Cerebellar nuclear complex (tissue), 1 donor: Measurements from ENCODE around the gene COL24A1.
"Not testable (repeated sequence)": the region's sequence is repeated elsewhere in the genome, so short reads cannot be mapped to it uniquely, and the experiment has no call there.

Experiments
- DNase-seq, 2 experiments: peaks; one replicate each; lab custom pipeline; 2025; lab: John Stamatoyannopoulos, UW

COL24A1 gene

DNA sequence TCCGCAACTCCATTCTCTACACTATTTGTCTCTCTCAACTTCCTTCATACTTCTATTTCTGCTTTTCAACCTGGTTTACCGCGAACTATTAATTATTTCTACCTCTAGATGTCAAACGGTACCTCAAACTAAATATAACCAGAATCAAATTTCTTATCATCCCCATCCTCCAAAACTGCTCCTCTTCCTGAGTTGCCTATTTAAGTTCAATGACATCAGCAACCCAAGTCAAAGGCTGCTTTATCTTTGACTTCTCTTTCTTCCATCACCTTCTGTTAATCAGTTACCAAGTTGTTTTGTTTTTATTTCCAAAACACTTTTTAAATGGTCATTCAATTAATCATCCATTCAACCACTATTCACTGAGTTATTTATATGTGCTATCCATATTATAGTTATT, 171.9 kb downstream of the COL24A1 start:
- DNase-seq, result no peak

DNA sequence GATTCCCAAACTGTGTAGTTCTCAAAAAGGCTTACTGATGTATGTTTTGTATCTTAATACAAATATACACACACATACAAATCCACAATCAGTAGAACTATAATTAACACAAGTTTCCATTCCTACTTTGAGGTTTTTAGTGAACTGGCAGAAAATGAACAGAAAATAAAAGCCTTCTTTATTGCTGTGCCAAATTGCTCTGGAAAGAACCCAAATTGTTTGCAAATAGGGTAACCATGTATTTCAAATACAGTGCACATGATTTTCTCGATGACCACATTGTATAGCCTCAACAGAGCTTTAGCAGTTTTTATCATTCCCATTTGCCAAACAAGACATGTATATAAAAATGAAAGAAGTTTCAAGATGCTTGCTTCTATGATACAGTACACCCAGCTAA, 173.3 kb downstream of the COL24A1 start:
- no peak for DNase-seq

DNA sequence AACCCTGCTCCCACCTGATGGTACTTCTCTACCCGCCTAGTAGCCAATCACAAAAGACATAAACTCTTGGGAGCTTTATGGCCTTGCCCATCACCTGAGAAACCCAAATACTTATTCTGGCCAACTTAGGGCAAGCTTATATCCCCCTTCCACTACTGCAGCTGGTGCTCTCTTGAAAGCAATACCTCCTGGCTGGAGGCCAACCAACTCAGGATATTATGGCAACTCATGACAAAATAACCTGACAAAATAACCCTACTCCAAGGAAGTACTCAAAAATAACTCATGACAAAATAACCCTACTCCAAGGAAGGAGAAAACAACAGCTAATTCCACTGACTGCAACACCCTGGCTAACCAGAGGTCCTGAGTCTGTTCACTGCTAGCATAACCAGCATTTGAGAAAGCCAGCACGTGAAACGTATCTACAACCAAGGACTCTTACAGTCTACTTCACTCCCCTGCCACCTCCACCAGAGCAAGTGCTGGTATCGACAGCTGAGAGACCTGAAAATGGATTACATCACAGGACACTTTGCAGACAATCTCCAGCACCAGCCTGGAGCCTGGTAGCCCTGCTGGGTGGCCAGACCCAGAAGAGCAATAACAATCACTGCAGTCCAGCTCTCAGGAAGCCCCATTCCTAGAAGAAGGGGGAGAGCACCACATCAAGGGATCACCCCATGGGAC, 179.9 kb downstream of the COL24A1 start:
- DNase-seq, result no peak

DNA sequence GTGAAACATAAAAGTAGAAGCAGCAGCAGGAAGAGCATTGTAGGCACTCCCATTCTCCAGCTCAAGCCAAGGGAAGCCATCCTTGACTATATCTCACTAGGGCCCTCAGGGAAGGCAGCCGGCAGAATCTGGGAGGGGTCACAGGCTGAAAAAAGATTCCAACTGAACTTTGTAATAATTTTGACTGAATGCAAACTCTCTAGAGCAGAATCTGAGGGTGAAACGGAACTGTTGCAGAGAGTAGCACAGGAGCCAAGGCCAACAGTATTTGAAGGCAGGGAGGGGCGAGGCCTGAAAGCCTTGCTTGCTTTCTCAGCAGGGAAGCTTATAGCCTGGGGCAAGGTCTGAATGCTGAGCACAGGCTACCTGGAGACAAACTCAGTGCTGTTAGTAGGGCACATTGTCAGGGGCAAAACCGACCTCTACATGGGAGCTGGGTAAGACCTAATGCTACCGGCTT, 180.6 kb downstream of the COL24A1 start:
- DNase-seq, result no peak

DNA sequence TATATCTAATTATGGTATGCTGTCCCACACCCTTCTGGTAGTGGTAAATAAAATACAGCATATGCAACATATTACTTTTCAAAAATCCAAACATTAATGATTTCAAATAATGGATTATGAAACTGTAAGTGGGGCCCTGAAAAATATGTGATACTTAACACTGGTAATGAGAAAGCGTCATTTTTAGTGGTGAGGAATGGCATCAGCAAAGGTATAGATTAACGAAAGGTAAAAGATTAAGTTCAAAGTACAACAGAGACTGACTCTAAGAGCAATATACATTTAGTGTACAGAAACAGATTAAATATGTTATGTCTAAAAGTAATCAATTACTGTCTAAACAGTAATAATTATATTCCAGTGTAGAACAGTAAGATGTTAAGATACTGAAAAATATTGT, 194.1 kb downstream of the COL24A1 start:
- DNase-seq, result no peak

DNA sequence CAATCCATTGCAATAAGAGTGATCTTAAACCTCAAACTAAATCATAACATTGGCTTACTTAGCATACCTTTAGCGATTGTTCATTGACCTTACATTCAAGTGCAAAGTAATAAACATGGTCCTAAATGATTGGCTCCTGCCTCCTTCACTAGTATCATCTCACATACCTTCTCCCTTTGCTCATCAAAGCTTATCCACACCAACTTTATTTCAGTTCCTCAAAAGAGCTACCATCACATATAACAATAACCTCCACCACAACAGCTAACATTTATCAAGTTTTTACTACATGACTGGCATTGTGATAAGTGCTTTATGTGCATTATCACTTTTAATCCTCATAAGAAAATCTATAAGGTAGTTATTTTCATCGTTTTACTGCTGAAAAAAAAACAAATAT, 198.8 kb downstream of the COL24A1 start:
- no peak for DNase-seq

DNA sequence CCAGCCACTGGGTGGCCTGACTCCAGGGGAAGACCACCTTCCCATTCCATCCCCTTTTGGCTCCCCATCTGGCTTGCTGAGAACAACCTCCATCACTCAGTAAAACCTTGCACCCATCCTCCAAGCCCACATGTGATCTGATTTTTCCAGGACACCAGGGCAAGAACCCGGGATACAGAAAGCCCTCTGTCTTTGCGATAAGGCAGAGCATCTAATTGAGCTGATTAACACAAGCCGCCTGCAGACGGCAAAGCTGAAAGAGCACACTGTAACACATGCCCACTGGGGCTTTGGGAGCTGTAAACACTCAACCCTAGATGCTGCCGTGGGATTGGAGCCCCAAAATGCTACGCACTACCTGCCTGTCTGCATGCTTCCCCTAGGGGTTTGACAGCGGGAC, 201.4 kb downstream of the COL24A1 start:
- DNase-seq, result not testable (repeated sequence)

DNA sequence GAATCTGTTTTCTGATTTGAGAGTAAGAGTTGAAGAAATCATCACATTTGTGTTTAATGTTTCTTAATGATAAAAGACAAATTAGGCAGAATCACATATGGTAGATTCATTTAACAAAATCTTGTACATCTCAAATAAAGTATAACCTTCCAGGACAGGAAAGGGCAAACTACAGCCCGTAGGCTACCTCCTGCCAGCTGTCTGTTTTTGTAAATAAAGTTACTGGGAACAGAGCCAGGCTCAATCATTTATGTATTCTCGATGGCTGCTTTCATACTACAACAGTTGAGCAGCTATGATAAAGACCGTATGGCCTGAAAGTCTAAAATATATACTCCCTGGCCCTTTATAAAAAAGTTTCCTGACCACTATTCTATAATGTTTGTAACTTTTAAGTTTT, 204.1 kb downstream of the COL24A1 start:
- no peak for DNase-seq

DNA sequence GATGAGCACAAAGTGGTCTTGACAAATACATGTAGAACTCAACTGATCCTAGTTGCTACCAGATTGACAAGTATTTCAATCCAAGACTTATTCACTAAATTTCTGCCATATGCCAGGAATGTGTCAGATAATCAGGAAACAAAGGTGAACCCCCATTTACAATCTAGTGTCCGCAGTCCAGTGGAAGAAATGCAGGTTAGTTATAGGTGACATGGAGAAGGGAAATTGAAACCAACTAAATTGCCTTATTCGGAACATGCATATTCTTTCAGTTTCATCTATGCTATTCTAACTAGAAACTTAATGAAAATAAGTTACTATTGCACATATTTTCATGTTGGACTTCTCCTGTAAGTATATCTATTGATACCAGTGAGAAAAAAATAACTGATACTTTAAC, 209.4 kb downstream of the COL24A1 start:
- DNase-seq, result no peak

DNA sequence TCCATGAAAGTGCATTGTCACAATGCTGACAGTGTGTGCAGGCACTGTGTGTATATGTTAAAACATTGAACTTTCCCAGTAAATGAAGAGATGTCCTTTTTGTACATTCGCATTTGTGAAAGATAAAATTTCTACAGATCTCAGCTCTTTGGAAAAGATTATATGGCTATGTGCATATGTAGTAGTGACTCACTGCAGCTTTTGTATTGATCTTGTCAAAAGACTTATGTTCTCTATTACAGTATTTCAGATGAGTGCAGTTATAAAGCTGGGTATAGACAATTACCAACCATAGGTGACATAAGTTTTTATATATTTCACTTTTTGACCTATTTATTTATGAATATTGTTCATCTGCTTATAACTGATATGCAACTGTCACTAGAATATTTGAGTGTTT, 212.6 kb downstream of the COL24A1 start:
- DNase-seq, result no peak

DNA sequence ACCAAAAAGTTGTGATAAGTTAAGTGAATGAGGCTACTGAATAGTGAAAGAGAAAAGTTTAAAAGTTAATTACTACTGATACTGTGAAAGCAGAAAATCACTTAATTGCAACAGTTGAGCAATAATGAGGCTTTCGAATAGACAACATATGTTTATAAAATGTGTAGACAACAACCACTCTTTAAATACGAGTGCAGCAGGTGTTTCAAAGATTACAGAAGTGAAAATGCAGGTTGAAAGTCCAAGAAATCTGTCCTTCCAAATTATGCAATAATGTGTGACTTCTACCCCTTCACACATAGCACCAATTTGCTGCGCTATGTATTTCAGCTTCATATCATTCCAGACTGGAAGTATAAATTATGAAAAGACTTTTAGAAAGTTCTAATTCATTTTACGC, 213.0 kb downstream of the COL24A1 start:
- no peak for DNase-seq

DNA sequence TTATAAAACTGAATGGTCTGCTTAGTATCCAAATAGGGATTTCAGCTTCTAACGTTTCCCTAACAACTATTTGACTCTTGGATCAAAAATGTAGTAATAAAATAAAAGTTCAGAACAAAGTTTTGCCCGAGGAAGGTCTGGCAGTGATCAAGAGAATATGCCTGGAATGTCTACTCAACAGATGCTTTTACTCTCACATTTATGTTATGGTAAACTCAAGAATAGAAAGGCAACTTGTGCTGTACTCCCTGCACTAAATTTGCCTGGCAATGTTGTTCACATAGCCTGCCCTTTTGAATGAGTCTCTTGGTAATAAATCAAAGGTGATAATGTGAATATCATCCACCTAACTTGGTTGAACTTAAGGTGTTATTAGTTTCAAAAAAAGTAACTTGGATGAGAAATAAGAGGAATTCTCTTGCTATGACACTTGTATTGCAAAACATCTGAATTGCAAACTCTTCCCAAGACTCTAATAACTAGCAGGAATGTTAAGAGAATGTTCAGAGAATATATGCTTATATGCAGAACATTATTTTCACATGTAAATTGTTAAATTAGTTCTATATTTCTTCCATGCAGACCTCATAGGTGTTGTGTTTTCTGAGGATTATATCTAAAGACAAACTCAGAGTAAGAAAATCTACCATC, 215.8 kb downstream of the COL24A1 start:
- no peak for DNase-seq

DNA sequence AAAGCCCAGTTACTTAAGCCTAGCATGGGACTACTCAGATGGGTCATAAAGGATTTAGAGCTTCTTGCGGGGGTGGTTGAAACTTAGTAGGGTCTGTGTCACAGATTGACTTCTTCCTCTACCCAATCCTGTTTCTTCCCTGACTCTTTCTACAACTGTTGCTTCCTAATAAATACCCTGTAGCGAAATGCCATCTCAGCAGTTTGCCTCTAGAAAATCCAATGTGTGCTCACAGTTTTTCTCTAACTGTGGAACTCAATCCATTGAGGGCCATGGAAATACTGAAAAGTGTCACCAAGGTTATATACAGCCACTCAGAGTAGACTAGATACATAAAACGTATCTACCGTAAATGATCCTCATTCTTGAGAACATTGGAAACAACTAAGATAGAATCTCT, 217.7 kb downstream of the COL24A1 start:
- no peak for DNase-seq

DNA sequence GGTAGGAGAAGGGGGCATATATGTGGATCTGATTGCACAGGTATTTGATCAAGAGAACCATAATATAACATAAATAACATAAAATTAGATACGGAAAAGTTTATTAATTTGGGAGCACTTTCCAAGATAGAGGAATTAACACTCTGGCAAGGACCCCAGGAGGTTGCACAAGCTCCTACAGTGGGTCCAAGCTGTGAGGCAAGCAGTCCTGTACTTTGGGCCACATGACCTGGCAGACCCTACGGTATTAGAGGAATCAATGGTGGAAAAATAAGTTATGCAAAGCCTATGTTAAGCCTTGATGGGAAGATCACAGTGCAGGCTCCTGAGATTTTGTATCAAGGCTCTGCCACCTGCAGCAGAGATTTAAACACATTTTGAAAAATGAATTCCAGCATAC, 220.1 kb downstream of the COL24A1 start:
- DNase-seq, result no peak

DNA sequence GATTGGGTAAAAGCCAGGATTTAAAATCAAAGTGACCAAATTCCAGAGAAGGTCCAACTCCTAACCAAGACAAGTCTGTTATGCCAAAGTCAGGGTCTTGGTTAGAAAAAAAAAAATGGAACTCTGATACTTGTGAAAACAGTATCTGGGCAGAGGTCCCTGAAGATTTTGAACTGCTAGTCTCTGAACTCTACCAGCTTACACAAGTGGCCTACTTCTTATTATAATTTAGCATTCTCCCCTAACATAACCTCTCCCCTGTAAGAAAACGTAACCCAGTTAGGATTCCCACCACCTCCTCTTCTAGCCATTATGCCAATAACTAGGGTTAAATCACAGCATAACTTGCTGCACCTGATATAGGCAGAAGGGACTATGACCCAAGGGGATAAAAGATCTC, 220.5 kb downstream of the COL24A1 start:
- no peak for DNase-seq

DNA sequence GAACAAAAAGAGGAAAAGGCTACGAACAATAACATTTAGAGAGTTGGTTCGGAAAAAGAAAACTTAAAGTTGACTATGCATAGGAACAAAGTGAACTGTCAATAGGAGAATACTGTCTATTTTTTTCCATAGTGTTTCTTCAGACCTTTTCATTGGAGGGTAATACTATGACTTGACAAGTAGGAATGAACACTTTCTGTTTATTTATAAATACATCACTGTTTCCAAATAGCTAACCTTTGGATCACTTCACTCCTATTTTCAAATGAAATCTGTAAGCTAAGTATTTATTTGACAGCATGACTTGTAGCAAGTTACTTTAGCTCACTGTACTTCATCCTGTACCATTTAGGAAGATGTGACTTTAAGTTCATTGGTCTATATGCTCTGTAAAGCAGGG, 221.3 kb downstream of the COL24A1 start:
- no peak for DNase-seq

DNA sequence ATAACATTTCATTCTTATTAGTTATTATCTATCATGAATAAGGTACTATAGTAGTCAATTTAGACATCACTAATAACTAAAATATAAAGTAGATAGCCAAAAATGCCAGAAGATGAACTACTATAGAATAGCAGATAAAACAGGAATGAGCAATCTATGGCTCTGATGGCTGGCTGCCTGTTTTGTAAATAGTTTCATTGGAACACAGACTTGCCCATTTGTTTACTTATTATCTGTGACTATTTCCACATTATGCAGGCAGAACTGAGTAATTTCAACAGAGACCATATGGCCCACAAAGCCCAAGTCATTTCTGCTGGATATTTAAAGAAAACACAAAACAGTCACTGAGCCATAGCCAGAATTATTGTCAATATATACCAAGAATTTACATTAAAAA, 222.1 kb downstream of the COL24A1 start:
- DNase-seq, result no peak

DNA sequence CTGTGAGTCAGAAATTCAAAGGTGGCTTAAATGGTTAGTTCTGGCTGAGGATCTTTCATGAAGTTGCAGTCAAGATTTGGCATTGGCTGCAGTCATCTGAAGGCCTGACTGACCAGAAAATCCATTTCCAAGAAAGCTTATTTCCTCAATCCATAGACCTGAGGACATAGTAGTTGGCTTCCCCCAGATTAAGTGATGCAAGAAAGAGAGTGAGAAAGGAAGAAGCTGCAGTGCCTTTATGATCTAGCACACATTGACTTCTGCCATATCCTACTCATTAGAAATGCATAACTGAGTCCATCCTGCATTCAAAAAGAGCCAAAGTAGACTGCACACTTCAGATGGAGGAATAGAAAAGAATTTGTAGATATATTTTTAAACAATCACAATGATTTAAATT, 222.6 kb downstream of the COL24A1 start:
- DNase-seq, result no peak

DNA sequence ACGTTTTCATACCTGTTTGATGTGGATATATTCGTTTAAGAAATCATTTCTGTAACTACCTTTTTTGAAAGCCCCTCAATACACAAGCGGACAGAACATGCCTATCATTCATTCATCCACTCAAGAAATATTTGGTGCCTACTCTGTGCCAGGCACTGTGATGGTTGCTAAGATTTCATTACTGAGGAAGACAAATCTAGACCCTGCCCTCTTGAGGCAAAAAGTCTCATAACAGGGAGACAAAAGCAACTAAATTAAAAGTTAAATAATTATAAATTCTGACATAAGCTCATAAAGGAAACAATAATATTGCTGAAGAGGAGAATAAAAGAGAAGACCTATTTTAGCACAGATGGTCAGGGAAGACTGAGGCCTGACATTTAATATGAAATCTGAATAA, 244.8 kb downstream of the COL24A1 start:
- DNase-seq, result no peak

DNA sequence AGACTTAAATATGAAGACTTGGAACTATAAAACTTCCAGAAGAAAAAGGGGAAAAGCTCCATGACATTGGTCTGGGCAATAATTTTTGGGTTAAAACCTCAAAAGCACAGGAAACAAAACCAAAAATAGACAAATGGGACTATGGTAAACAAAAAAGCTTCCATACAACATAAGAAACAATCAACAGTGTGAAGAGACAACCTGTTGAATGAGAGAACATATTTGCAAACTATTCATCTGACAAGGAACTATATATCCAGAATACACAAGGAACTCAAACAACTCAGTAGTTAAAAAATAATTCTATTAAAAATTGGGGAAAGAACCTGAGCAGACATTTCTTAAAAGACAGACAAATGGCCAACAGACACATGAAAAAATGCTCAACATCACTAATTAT, 255.7 kb downstream of the COL24A1 start:
- DNase-seq, result no peak

DNA sequence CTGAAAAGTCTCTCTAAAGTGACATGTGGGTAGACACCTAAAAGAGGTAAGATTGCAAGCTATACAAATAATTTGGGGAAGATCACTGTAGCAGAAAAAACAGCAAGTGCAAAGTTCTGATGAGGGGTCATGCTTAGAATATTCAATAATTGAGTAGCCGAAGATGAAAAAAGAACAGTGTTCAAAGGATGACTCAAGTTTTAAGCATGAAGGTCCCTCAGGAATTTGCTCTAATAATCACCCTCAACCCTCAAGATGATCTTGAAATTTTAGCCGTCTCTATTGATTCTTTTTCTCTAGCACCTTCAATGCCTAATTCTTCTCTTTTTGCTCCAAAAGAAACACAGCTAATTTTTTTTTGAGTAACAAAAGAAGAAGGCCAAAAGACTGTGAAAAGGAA, 257.7 kb downstream of the COL24A1 start:
- DNase-seq, result no peak

DNA sequence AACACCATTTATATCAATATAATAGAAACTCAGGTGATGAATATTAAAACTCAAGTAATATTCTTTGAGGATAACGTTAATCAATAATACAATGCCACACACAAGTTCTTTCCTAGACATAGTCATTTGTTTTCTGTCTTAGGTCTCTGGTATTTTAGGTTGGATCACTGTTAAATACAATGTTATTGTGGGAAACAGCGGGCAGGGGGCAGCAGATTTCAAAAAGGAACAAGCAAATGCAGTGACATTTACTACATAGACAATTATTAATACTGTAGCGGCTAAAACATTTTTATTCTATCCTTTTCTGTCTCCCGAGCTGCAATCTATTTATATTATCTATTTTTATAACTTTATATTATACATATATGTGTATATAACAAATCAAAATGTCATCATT, 261.9 kb downstream of the COL24A1 start:
- no peak for DNase-seq

DNA sequence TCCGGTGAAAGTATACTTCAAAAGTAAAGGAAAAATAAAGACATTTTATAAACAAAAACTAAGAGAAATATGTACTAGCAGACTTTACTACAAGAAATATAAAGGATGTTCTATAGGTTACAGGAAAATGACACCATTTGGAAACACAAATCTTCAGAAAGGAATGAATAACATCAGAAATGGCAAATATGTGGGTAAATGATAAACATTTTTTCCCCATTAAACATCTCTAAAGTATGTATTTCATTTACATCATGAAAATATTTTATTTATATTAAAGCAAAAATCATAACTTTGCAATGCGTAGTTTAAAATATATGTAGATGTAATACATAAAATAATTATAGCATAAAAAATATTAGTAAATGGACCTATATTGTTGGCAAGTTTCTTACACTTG, 264.2 kb downstream of the COL24A1 start:
- no peak for DNase-seq

DNA sequence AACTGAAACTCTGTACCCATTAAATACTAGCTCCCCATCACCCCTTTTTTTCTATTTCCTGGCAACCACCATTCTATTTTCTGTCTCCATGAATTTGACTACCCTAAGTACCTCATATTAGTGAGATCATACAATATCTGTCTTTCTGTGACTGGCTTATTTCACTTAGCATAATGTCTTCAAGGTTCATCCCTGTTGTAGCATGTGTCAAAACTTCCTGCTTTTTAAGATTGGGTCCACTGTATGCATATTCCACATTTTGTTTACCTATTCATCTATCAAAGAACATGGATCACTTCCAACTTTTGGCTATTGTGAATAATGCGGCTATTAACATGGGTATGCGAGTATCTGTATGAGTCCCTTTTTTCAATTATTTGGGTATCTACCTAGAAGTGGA, 266.7 kb downstream of the COL24A1 start:
- DNase-seq, result no peak
